ENCODE measurements around the gene LYZL2.

DNA sequence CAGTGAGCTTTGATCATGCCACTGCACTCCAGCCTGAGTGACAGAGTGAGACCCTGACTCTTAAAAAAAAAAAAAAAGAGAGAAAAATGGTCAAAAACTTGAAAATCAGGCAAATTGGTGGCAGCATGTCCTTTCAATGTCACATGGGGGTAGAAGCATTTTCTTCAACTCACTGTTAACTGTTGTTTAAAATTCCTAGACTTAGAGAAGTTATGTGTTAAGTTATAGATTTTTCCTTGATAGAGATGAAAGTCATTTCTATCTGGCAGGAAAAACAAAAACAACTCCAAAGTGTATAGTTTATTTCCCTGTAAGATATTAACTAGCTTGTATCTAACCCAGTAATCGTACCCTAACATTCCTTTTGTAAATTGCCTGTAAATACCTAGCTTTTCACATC, 26.8 kb downstream of the LYZL2 start:
- no peak for TF ChIP-seq CEBPB (IDR thresholded peaks at IDR 0.05; ENCODE audit: low read depth)
- no peak for TF ChIP-seq POLR2AphosphoS5 (IDR thresholded peaks at IDR 0.05; ENCODE audit: low read depth, low read length)
- no peak for TF ChIP-seq EZH2phosphoT487 (IDR thresholded peaks at IDR 0.05; ENCODE audit: borderline replicate concordance)
- TF ChIP-seq YY1 (IDR thresholded peaks at IDR 0.05; ENCODE audit: extremely low read depth, insufficient replicate concordance, low read depth, low read length), result no peak
- TF ChIP-seq POLR2A (IDR thresholded peaks at IDR 0.05; ENCODE audit: borderline replicate concordance, extremely low read depth, insufficient read depth, insufficient read length), result no peak
